GM23338 (cell line): ENCODE measurements around the gene LYRM2. TPM values are rescaled to one million over a fixed set of nuclear protein-coding genes. Genes with fewer than 3 reads are reported as not detected.

Experiments
- ATAC-seq: fragments of 200-7000 bp; cut with Tn5 transposase; 3 replicates; pipeline ENCODE4 v1.9.1; 2020
- DNase-seq: peaks from one replicate; pipeline ENCODE4 v3.0.0-alpha.2; 2015; ENCODE audit warnings: low spot score
- H2AFZ ChIP-seq: fragments of 200-600 bp; sonication (generic); 2 replicates; pipeline ENCODE4 v1.8.0; 2016; ENCODE audit warnings: antibody characterized with exemption, mild to moderate bottlenecking, moderate library complexity
- H3F3A ChIP-seq: fragments of 200-600 bp; sonication (generic); replicated peaks from 2 replicates; pipeline ENCODE4 v1.8.0; 2017; ENCODE audit warnings: antibody characterized with exemption, mixed run types, low read depth
- H3K27ac ChIP-seq: fragments of 200-600 bp; sonication (generic); 2 replicates; pipeline ENCODE4 v1.6.1; 2016; ENCODE audit warnings: low read depth
- H3K27me3 ChIP-seq: fragments of 200-600 bp; sonication (generic); 2 replicates; pipeline ENCODE4 v1.8.0; 2016; ENCODE audit warnings: mild to moderate bottlenecking, mixed run types, moderate library complexity; ENCODE audit not compliant: insufficient read depth
- H3K36me3 ChIP-seq: fragments of 200-600 bp; sonication (generic); 2 replicates; pipeline ENCODE4 v1.8.0; 2016; ENCODE audit warnings: mild to moderate bottlenecking; ENCODE audit not compliant: insufficient read depth
- H3K4me1 ChIP-seq: fragments of 200-600 bp; sonication (generic); 2 replicates; pipeline ENCODE4 v1.8.0; 2016; ENCODE audit warnings: mild to moderate bottlenecking, moderate library complexity; ENCODE audit not compliant: insufficient read depth
- H3K4me2 ChIP-seq: fragments of 200-600 bp; sonication (generic); 2 replicates; pipeline ENCODE4 v1.7.1; 2017; ENCODE audit warnings: mixed run types
- H3K4me3 ChIP-seq: fragments of 200-600 bp; sonication (generic); 2 replicates; pipeline ENCODE4 v1.6.1; 2016; ENCODE audit warnings: mixed run types
- H3K79me2 ChIP-seq: fragments of 200-600 bp; sonication (generic); replicated peaks from 2 replicates; pipeline ENCODE4 v1.8.0; 2017; ENCODE audit warnings: mild to moderate bottlenecking; ENCODE audit not compliant: insufficient read depth
- H3K9me2 ChIP-seq: fragments of 200-600 bp; sonication (generic); 2 replicates; pipeline ENCODE4 v1.8.0; 2017; ENCODE audit not compliant: insufficient read depth
- H4K20me1 ChIP-seq: fragments of 200-600 bp; sonication (generic); replicated peaks from 2 replicates; pipeline ENCODE4 v1.8.0; 2017; ENCODE audit warnings: mild to moderate bottlenecking; ENCODE audit not compliant: insufficient read depth
- H3K27ac Mint-ChIP-seq: 2 replicates; pipeline ENCODE4 v1.8.0; 2020; ENCODE audit warnings: inconsistent platforms, mild to moderate bottlenecking, moderate library complexity, mixed read lengths
- H3K27me3 Mint-ChIP-seq: 3 replicates; pipeline ENCODE4 v1.8.0; 2022; ENCODE audit warnings: low read depth, mild to moderate bottlenecking, moderate library complexity, mixed read lengths, inconsistent platforms; ENCODE audit not compliant: insufficient read depth, poor library complexity
- H3K36me3 Mint-ChIP-seq: 3 replicates; pipeline ENCODE4 v1.8.0; 2021; ENCODE audit warnings: low read depth, mild to moderate bottlenecking, inconsistent platforms, moderate library complexity, mixed read lengths
- H3K4me1 Mint-ChIP-seq: 3 replicates; pipeline ENCODE4 v1.8.0; 2020; ENCODE audit warnings: mild to moderate bottlenecking, inconsistent platforms, mixed read lengths
- H3K4me3 Mint-ChIP-seq: 3 replicates; pipeline ENCODE4 v1.8.0; 2021; ENCODE audit warnings: moderate library complexity, mild to moderate bottlenecking, inconsistent platforms, mixed read lengths
- H3K9me3 Mint-ChIP-seq: 3 replicates; pipeline ENCODE4 v1.8.0; 2020; ENCODE audit warnings: moderate library complexity, mild to moderate bottlenecking, inconsistent platforms, mixed read lengths
- CREB1 ChIP-seq: fragments of 250-450 bp; sonication (Bioruptor Pico); IDR thresholded peaks from 2 replicates; pipeline ENCODE4 v1.5.0; 2020; ENCODE audit warnings: low read depth, mild to moderate bottlenecking, moderate library complexity
- EZH2 ChIP-seq: fragments of 200-600 bp; sonication (generic); IDR thresholded peaks from one replicate; pipeline ENCODE4 v1.8.0; 2017; ENCODE audit warnings: antibody characterized with exemption, mild to moderate bottlenecking, low read depth; ENCODE audit not compliant: unreplicated experiment
- EZH2phosphoT487 ChIP-seq: fragments of 200-600 bp; sonication (generic); IDR thresholded peaks from one replicate; pipeline ENCODE4 v1.8.1; 2018; ENCODE audit warnings: antibody characterized with exemption; ENCODE audit not compliant: unreplicated experiment
- JUNB ChIP-seq: IDR thresholded peaks from one replicate; pipeline ENCODE4 v1.6.1; 2016; ENCODE audit warnings: antibody characterized with exemption; ENCODE audit not compliant: unreplicated experiment
- NANOG ChIP-seq: IDR thresholded peaks from 2 replicates; pipeline ENCODE4 v1.6.1; 2016; ENCODE audit warnings: antibody characterized with exemption, borderline replicate concordance
- POLR2AphosphoS5 ChIP-seq: IDR thresholded peaks from 2 replicates; pipeline ENCODE4 v1.6.1; 2016; ENCODE audit warnings: antibody characterized with exemption, low read depth
- STAT1 ChIP-seq: IDR thresholded peaks from one replicate; pipeline ENCODE4 v1.6.1; 2016; ENCODE audit warnings: antibody characterized with exemption; ENCODE audit not compliant: unreplicated experiment
- ZNF114 ChIP-seq: fragments of 250-450 bp; sonication (Bioruptor Pico); IDR thresholded peaks from 2 replicates; pipeline ENCODE4 v1.5.0; 2020; ENCODE audit warnings: mild to moderate bottlenecking, moderate library complexity
- ZNF331 ChIP-seq: fragments of 250-450 bp; sonication (Bioruptor Pico); IDR thresholded peaks from 2 replicates; pipeline ENCODE4 v1.5.0; 2020; ENCODE audit warnings: low read depth, mild to moderate bottlenecking, moderate library complexity
- polyA plus RNA-seq: library from polyadenylated mRNA; unstranded; fragments of >200 nt; fragmentation: Nextera tagmentation; extraction: Ambion mirVana; gene quantifications from 2 replicates; pipeline ENCODE4 v1.2.1, GENCODE V29; 2016
- total RNA-seq: library from RNA; depleted of rRNA; stranded (reverse); fragments of >200 nt; shearing (Covaris generic); gene quantifications from 2 replicates; pipeline ENCODE4 v1.2.3, GENCODE V29; 2014
- TF ChIP-seq, protein P1 (sequence below): IDR thresholded peaks from one replicate; pipeline ENCODE4 v1.6.1; 2018; ENCODE audit warnings: antibody characterized with exemption; ENCODE audit not compliant: unreplicated experiment
- TF ChIP-seq, protein P2 (sequence below): fragments of 250-450 bp; sonication (Bioruptor Pico); IDR thresholded peaks from 2 replicates; pipeline ENCODE4 v1.5.0; 2020; ENCODE audit warnings: mild to moderate bottlenecking, moderate library complexity
- TF ChIP-seq, protein P3 (sequence below), 2 experiments: fragments of 200-600 bp in 1 of 2; sonication (generic) in 1 of 2; conservative IDR thresholded peaks; 2 replicates each; pipeline versions ENCODE4 v1.5.1 to v1.6.1; 2016 to 2017; ENCODE audit warnings: antibody characterized with exemption in 2 of 2, low read depth in 2 of 2, mild to moderate bottlenecking in 2 of 2, moderate library complexity in 1 of 2

The LYRM2 gene
- total and polyA plus RNA-seq, 2 experiments from 2014 or later = 20.3 to 67.3 TPM

DNA sequence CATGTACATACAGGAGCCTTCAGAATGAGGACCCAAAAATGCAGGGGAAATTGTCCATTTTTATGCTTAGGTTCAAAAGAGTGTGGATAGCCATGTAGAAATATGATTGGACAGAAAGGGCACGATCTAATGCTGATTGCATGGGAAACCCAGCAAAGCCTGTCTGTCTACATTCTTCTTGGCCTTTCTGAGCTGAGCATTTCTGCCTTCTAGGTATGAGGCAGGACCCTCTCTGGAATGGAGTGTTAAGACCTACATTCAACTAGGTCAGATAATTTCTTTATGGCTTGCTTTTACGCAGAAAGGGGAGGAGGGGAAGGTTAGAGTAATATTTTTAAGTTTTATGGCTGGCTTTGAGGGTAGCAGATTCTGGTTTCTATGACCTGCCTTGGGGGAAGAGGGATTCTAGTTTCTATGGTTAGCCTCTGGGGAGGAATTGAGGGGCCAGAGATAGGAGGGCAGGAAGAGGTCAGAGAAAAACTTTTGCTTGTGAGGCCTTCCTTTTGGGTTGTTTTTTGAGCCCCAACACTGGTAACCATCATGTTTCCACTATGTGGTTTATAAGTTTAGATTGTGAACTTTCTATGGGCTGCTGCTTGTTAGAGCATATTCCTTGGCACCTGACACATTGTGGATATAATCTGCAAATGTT lies 63.5 kb downstream of the LYRM2 start (continued):
- TF ChIP-seq, protein P1, sequence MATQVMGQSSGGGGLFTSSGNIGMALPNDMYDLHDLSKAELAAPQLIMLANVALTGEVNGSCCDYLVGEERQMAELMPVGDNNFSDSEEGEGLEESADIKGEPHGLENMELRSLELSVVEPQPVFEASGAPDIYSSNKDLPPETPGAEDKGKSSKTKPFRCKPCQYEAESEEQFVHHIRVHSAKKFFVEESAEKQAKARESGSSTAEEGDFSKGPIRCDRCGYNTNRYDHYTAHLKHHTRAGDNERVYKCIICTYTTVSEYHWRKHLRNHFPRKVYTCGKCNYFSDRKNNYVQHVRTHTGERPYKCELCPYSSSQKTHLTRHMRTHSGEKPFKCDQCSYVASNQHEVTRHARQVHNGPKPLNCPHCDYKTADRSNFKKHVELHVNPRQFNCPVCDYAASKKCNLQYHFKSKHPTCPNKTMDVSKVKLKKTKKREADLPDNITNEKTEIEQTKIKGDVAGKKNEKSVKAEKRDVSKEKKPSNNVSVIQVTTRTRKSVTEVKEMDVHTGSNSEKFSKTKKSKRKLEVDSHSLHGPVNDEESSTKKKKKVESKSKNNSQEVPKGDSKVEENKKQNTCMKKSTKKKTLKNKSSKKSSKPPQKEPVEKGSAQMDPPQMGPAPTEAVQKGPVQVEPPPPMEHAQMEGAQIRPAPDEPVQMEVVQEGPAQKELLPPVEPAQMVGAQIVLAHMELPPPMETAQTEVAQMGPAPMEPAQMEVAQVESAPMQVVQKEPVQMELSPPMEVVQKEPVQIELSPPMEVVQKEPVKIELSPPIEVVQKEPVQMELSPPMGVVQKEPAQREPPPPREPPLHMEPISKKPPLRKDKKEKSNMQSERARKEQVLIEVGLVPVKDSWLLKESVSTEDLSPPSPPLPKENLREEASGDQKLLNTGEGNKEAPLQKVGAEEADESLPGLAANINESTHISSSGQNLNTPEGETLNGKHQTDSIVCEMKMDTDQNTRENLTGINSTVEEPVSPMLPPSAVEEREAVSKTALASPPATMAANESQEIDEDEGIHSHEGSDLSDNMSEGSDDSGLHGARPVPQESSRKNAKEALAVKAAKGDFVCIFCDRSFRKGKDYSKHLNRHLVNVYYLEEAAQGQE = no peak
- TF ChIP-seq JUNB (no peak), NANOG (no peak), EZH2phosphoT487 (no peak), CREB1 (no peak), ZNF331 (CRISPR knock-in tag) (no peak), ZNF114 (CRISPR knock-in tag) (no peak)

GRCh38 chr6:89567630-89568390 lies 70.7 kb downstream of the LYRM2 start:
- Histone ChIP-seq H3K79me2 (no peaks in the 10 kb centered on the region), H3K4me3 (no peak overlapping the region), H2AFZ (no peak overlapping the region), H3K9me2 (no peaks in the 10 kb centered on the region), H3K27me3 (no peaks in the 10 kb centered on the region), H4K20me1 (peaks cover 3% of the 10 kb centered on the region; the same call in 1 of the 2 replicates), H3K36me3 (no peaks in the 10 kb centered on the region), H3F3A (no peaks in the 10 kb centered on the region), H3K4me2 (no peak overlapping the region), H3K4me1 (no peaks in the 10 kb centered on the region), H3K27ac (no peak overlapping the region)
- H3K9me3 Mint-ChIP-seq = no peaks in the 10 kb centered on the region
- H3K27me3 Mint-ChIP-seq = no peaks in the 10 kb centered on the region
- ATAC-seq (no peak), DNase-seq (no peak)
- H3K4me3 Mint-ChIP-seq = no peak overlapping the region
- H3K36me3 Mint-ChIP-seq = no peaks in the 10 kb centered on the region
- H3K27ac Mint-ChIP-seq = no peak overlapping the region
- peaks cover 8% of the 10 kb centered on the region for H3K4me1 Mint-ChIP-seq
- TF ChIP-seq, protein P2, sequence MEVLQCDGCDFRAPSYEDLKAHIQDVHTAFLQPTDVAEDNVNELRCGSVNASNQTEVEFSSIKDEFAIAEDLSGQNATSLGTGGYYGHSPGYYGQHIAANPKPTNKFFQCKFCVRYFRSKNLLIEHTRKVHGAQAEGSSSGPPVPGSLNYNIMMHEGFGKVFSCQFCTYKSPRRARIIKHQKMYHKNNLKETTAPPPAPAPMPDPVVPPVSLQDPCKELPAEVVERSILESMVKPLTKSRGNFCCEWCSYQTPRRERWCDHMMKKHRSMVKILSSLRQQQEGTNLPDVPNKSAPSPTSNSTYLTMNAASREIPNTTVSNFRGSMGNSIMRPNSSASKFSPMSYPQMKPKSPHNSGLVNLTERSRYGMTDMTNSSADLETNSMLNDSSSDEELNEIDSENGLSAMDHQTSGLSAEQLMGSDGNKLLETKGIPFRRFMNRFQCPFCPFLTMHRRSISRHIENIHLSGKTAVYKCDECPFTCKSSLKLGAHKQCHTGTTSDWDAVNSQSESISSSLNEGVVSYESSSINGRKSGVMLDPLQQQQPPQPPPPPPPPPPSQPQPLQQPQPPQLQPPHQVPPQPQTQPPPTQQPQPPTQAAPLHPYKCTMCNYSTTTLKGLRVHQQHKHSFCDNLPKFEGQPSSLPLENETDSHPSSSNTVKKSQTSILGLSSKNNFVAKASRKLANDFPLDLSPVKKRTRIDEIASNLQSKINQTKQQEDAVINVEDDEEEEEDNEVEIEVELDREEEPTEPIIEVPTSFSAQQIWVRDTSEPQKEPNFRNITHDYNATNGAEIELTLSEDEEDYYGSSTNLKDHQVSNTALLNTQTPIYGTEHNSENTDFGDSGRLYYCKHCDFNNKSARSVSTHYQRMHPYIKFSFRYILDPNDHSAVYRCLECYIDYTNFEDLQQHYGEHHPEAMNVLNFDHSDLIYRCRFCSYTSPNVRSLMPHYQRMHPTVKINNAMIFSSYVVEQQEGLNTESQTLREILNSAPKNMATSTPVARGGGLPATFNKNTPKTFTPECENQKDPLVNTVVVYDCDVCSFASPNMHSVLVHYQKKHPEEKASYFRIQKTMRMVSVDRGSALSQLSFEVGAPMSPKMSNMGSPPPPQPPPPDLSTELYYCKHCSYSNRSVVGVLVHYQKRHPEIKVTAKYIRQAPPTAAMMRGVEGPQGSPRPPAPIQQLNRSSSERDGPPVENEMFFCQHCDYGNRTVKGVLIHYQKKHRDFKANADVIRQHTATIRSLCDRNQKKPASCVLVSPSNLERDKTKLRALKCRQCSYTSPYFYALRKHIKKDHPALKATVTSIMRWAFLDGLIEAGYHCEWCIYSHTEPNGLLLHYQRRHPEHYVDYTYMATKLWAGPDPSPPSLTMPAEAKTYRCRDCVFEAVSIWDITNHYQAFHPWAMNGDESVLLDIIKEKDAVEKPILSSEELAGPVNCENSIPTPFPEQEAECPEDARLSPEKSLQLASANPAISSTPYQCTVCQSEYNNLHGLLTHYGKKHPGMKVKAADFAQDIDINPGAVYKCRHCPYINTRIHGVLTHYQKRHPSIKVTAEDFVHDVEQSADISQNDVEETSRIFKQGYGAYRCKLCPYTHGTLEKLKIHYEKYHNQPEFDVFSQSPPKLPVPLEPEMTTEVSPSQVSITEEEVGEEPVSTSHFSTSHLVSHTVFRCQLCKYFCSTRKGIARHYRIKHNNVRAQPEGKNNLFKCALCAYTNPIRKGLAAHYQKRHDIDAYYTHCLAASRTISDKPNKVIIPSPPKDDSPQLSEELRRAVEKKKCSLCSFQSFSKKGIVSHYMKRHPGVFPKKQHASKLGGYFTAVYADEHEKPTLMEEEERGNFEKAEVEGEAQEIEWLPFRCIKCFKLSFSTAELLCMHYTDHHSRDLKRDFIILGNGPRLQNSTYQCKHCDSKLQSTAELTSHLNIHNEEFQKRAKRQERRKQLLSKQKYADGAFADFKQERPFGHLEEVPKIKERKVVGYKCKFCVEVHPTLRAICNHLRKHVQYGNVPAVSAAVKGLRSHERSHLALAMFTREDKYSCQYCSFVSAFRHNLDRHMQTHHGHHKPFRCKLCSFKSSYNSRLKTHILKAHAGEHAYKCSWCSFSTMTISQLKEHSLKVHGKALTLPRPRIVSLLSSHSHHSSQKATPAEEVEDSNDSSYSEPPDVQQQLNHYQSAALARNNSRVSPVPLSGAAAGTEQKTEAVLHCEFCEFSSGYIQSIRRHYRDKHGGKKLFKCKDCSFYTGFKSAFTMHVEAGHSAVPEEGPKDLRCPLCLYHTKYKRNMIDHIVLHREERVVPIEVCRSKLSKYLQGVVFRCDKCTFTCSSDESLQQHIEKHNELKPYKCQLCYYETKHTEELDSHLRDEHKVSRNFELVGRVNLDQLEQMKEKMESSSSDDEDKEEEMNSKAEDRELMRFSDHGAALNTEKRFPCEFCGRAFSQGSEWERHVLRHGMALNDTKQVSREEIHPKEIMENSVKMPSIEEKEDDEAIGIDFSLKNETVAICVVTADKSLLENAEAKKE (CRISPR knock-in tag) = no peak
- no peak for TF ChIP-seq CREB1
- TF ChIP-seq POLR2AphosphoS5 = no peak
- no peak for TF ChIP-seq STAT1
- TF ChIP-seq, protein P3, sequence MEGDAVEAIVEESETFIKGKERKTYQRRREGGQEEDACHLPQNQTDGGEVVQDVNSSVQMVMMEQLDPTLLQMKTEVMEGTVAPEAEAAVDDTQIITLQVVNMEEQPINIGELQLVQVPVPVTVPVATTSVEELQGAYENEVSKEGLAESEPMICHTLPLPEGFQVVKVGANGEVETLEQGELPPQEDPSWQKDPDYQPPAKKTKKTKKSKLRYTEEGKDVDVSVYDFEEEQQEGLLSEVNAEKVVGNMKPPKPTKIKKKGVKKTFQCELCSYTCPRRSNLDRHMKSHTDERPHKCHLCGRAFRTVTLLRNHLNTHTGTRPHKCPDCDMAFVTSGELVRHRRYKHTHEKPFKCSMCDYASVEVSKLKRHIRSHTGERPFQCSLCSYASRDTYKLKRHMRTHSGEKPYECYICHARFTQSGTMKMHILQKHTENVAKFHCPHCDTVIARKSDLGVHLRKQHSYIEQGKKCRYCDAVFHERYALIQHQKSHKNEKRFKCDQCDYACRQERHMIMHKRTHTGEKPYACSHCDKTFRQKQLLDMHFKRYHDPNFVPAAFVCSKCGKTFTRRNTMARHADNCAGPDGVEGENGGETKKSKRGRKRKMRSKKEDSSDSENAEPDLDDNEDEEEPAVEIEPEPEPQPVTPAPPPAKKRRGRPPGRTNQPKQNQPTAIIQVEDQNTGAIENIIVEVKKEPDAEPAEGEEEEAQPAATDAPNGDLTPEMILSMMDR (conservative IDR thresholded peaks at IDR 0.05; ENCODE audit: low read depth in 2 of 2) = no peak
- TF ChIP-seq JUNB = no peak
- TF ChIP-seq EZH2 = no peak
